Adrenal gland (tissue), 12 donors: Measurements from ENCODE around the gene TAS2R42. TPM values are rescaled to one million over a fixed set of nuclear protein-coding genes. Genes with fewer than 3 reads are reported as not detected.

Source experiments
- DNase-seq, 7 donors: peaks; one replicate each; pipeline ENCODE4 v3.0.0-alpha.2; 2019 to 2020
- H3K27ac ChIP-seq, 5 donors: fragments of 200-600 bp; sonication (generic) in 4 of 5; 1 replicate in 3 of 5; 2 replicates in 2 of 5; pipeline versions ENCODE4 v1.5.1 to v1.8.0; 2016 to 2020; ENCODE audit warnings: mild to moderate bottlenecking in 1 of 5
- H3K27me3 ChIP-seq: fragments of 200-600 bp; 2 replicates; pipeline ENCODE4 v1.8.0; 2021
- H3K36me3 ChIP-seq, 2 donors: fragments of 200-600 bp; replicated peaks in 1 of 2; 1 replicate in 1 of 2; 2 replicates in 1 of 2; pipeline versions ENCODE4 v1.5.1 to v1.8.0; 2018 to 2022
- H3K4me1 ChIP-seq, 2 donors: fragments of 200-600 bp; replicated peaks in 1 of 2; 1 replicate in 1 of 2; 2 replicates in 1 of 2; pipeline versions ENCODE4 v1.5.1 to v1.8.0; 2018 to 2021
- H3K4me3 ChIP-seq, 4 donors: fragments of 200-600 bp; sonication (generic) in 3 of 4; one replicate each; pipeline ENCODE4 v1.5.1; 2016 to 2018
- H3K9me3 ChIP-seq, 3 donors: fragments of 200-600 bp; sonication (generic) in 1 of 3; replicated peaks in 1 of 3; 1 replicate in 2 of 3; 2 replicates in 1 of 3; pipeline versions ENCODE4 v1.5.1 to v1.8.0; 2016 to 2021
- CTCF ChIP-seq, 6 experiments: fragments of 450-650 bp in 4 of 6; fragments of 200-600 bp in 2 of 6; sonication (generic) in 1 of 6; IDR thresholded peaks; 1 replicate in 5 of 6; 2 replicates in 1 of 6; pipeline versions ENCODE4 v1.5.1 to v1.8.0; 2016 to 2021; ENCODE audit warnings: antibody characterized with exemption in 6 of 6, mild to moderate bottlenecking in 2 of 6, moderate library complexity in 1 of 6
- POLR2A ChIP-seq, 2 donors: fragments of 450-650 bp; IDR thresholded peaks; one replicate each; pipeline ENCODE4 v1.6.1; 2017; ENCODE audit warnings: antibody characterized with exemption in 2 of 2, mild to moderate bottlenecking in 2 of 2, moderate library complexity in 1 of 2
- WGBS, 4 donors: extraction: QIAGEN DNeasy Blood & Tissue Kit in 2 of 4; methylation state at CpG; one replicate each; pipeline versions ENCODE4 v1.1.5 to v1.1.7; 2013 to 2017; 5-methylcytosine and 5-hydroxymethylcytosine counted together
- intact Hi-C, 2 donors: fragments of 100-400 bp; cut with DNase I; formaldehyde crosslinking; loops; one replicate each; pipeline versions ENCODE4 v1.14.1 to v1.15.0; 2022 to 2023
- polyA plus RNA-seq, 3 donors: library from polyadenylated mRNA; stranded (reverse); fragments of 200-250 nt in 2 of 3; fragments of 350-450 nt in 1 of 3; fragmentation: Illumina TruSeq in 1 of 3; extraction: RNeasy Lipid Tissue Mini Kit (QIAGEN cat#74804) in 1 of 3; gene quantifications; one replicate each; pipeline ENCODE4 v1.2.3, GENCODE V29; 2013 to 2014
- total RNA-seq, 9 donors: library from RNA; depleted of rRNA in 4 of 9; stranded (reverse); fragments of >200 nt in 4 of 9; fragments of 120-200 nt in 1 of 9; fragmentation: NEBNext Ultra II Directional in 1 of 9; extraction: Animal tissue kit (Norgen Biotek cat#: 25700) in 1 of 9; gene quantifications; one replicate each; pipeline versions ENCODE4 v1.1.0 to v1.2.4, GENCODE V29; 2013 to 2023
- donor health status: healthy with polysubstance abuse.
- donor health status: Bipolar disorder and iron deficiency.
- donor health status: DM: yes; HTN: yes; CAD: no.
- donor health status: DM: no; HTN: no; CAD: no.
- donor health status: DM: no; HTN: no; CAD: no.
- donor health status: DM: yes; HTN: yes; CAD: no.

The TAS2R42 gene
- total and polyA plus RNA-seq, 12 donors = not detected

- 33 to 40% (median 38%) methylated on average over 1 of the region's 1 CpG for WGBS, 4 donors
- TF ChIP-seq POLR2A (IDR thresholded peaks at IDR 0.05) = no peak
- TF ChIP-seq CTCF (IDR thresholded peaks at IDR 0.05) = no peak
- H3K27ac ChIP-seq = no peak overlapping the region
- H3K27me3 ChIP-seq = no peaks in the 10 kb centered on the region
- no peak overlapping the region for H3K4me3 ChIP-seq
- no peak for DNase-seq
- peaks cover 0 to under 1% (median 0%) of the 10 kb centered on the region in 3 donors for H3K9me3 ChIP-seq
- intact Hi-C loops = no loop called here
- no peaks in the 10 kb centered on the region for H3K36me3 ChIP-seq
- peaks cover 0 to 10% of the 10 kb centered on the region in 2 donors for H3K4me1 ChIP-seq
Measured at GRCh38 chr12:11150832-11151231, 35.9 kb downstream of the TAS2R42 start.

GRCh38 chr12:11147420-11147819 lies 39.3 kb downstream of the TAS2R42 start:
- Histone ChIP-seq H3K4me3 (no peak overlapping the region), H3K27me3 (no peaks in the 10 kb centered on the region), H3K27ac (no peak overlapping the region), H3K4me1 (peaks cover 0 to 10% of the 10 kb centered on the region in 2 donors), H3K9me3 (peaks cover 0 to 5% (median 0%) of the 10 kb centered on the region in 3 donors), H3K36me3 (no peaks in the 10 kb centered on the region)
- TF ChIP-seq POLR2A (IDR thresholded peaks at IDR 0.05) (no peak), CTCF (IDR thresholded peaks at IDR 0.05) (no peak)
- WGBS, 4 donors = 95 to 100% (median 100%) methylated on average over 1 of the region's 1 CpG
- DNase-seq = no peak
- intact Hi-C loops = no loop called here

GRCh38 chr12:11144297-11144696 lies 42.4 kb downstream of the TAS2R42 start:
- Histone ChIP-seq H3K9me3 (peaks cover 0 to 5% (median 0%) of the 10 kb centered on the region in 3 donors), H3K27ac (no peak overlapping the region), H3K4me1 (no peaks in the 10 kb centered on the region), H3K4me3 (no peak overlapping the region), H3K27me3 (no peaks in the 10 kb centered on the region), H3K36me3 (no peaks in the 10 kb centered on the region)
- WGBS, 4 donors = 75 to 95% (median 88%) methylated on average over 4 to 5 of the region's 5 CpGs
- no peak for TF ChIP-seq POLR2A (IDR thresholded peaks at IDR 0.05)
- TF ChIP-seq CTCF (IDR thresholded peaks at IDR 0.05) = no peak
- intact Hi-C loops = no loop called here
- no peak for DNase-seq

DNA sequence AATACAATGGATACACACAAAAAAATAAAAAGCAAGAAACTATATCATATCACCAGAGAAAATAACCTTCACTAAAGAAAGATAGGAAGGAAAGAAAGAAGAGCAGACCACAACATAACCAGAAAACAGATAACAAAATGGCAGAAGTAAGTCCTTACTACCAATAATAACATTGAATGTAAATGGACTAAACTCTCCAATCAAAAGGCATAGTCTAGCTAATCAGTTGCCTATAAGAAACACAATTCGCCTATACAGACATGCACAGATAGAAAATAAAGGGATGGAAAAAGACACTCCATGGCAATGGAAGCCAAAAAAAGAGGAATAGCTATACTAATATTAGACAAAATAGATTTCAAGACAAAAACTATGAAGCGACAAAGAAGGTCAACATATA lies 43.4 kb downstream of the TAS2R42 start:
- H3K9me3 ChIP-seq = peaks cover 0 to 5% (median 0%) of the 10 kb centered on the region in 3 donors
- H3K27ac ChIP-seq = no peak overlapping the region
- H3K27me3 ChIP-seq = no peaks in the 10 kb centered on the region
- H3K4me1 ChIP-seq = no peaks in the 10 kb centered on the region
- H3K4me3 ChIP-seq = no peak overlapping the region
- intact Hi-C loops = no loop called here
- TF ChIP-seq CTCF (IDR thresholded peaks at IDR 0.05) (no peak), POLR2A (IDR thresholded peaks at IDR 0.05) (no peak)
- H3K36me3 ChIP-seq = no peaks in the 10 kb centered on the region
- DNase-seq = no peak
- WGBS, 4 donors = 48 to 75% (median 73%) methylated on average over 2 of the region's 2 CpGs
